Astrocyte of the cerebellum (primary cell): Measurements from ENCODE around the gene NTNG1.

Source experiments
- DNase-seq: peaks from one replicate; pipeline ENCODE4 v3.0.0-alpha.2; 2011; ENCODE audit warnings: low read depth
- H3K4me3 ChIP-seq: 2 replicates; pipeline ENCODE4 v1.5.1; 2011; ENCODE audit warnings: mild to moderate bottlenecking, low read depth, low read length, moderate library complexity
- in situ Hi-C: cut with HindIII; loops from 2 replicates; pipeline ENCODE4 v1.10.0; 2017; ENCODE audit warnings: low sequenced_read_pairs
- TF ChIP-seq, protein P1 (sequence below): IDR thresholded peaks from 2 replicates; pipeline ENCODE4 v1.5.1; 2012; ENCODE audit warnings: low read length, low read depth, moderate library complexity, mild to moderate bottlenecking; ENCODE audit errors: missing control alignments

Gene NTNG1

DNA sequence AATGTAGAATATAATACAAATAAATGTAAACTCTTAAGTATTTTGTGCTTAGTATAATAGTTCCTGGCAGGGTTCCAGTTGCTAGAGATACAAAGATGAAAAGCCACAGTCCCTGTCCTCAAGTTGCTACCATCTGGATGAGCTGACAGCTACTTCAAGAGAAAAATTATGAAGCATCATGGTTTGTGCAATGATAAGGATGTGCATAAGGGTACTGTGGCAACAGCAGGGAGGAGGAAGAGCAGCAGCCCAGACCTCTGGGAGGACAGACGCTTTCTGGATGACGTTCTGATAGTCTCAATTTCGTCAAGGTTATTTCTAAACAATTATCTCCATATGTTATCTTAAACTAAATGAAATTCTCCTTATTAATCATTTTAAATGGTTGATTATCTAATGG is 198.9 kb downstream of the NTNG1 start:
- no peak overlapping the region for H3K4me3 ChIP-seq
- no peak for DNase-seq
- TF ChIP-seq, protein P1, sequence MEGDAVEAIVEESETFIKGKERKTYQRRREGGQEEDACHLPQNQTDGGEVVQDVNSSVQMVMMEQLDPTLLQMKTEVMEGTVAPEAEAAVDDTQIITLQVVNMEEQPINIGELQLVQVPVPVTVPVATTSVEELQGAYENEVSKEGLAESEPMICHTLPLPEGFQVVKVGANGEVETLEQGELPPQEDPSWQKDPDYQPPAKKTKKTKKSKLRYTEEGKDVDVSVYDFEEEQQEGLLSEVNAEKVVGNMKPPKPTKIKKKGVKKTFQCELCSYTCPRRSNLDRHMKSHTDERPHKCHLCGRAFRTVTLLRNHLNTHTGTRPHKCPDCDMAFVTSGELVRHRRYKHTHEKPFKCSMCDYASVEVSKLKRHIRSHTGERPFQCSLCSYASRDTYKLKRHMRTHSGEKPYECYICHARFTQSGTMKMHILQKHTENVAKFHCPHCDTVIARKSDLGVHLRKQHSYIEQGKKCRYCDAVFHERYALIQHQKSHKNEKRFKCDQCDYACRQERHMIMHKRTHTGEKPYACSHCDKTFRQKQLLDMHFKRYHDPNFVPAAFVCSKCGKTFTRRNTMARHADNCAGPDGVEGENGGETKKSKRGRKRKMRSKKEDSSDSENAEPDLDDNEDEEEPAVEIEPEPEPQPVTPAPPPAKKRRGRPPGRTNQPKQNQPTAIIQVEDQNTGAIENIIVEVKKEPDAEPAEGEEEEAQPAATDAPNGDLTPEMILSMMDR: no peak
- in situ Hi-C loops: loop anchor here (25.0 kb wide), 1 partner anchor 398 kb away; no protein-coding TSS in a partner anchor

DNA sequence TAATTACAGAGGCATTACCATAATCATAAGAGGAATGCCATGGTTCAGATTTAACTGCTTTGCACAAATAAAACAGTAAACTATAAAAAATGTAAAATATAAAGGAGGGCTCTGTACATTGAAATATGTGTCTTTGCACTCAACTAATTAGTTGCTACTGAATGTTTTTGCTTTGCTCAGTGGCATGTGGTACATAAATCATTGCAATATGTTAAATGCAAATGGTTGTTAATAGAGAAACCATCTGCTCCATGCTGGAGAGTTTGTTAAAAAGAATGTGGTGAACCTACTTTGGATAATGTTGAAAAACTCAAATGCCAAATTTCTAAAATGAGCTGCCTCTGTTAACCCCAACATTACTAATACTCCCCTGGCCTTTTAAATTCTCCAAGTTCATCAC is 201.5 kb downstream of the NTNG1 start:
- no peak overlapping the region for H3K4me3 ChIP-seq
- DNase-seq: no peak
- TF ChIP-seq, protein P1: no peak
- in situ Hi-C loops: loop anchor here (25.0 kb wide), 1 partner anchor 395 kb away; no protein-coding TSS in a partner anchor

GRCh38 chr1:107342768-107343167 is 201.9 kb downstream of the NTNG1 start:
- no peak for DNase-seq
- no peak overlapping the region for H3K4me3 ChIP-seq
- TF ChIP-seq, protein P1: no peak
- in situ Hi-C loops: loop anchor here (25.0 kb wide), 1 partner anchor 395 kb away; no protein-coding TSS in a partner anchor

DNA sequence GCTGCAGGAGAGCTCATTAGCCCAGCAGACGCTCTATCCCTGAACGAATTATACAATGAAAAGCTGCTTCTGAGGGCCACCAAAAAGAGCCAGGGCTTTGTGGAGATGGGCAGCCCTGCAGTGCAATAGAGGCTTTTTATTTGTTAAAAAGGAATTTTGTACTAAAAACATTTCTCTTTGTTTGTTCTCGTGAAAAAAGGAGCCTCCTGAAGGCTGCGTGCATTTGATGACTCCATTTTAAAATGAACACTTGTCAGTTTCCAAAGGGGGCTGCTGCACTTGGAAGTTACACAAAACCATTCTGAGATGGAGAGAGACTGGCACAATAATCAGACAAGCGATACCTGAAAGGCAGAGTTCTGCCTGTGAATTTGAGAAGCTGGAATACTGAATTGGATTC is 202.8 kb downstream of the NTNG1 start:
- H3K4me3 ChIP-seq: no peak overlapping the region
- DNase-seq: no peak
- TF ChIP-seq, protein P1: no peak
- in situ Hi-C loops: loop anchor here (25.0 kb wide), 1 partner anchor 394 kb away; no protein-coding TSS in a partner anchor

DNA sequence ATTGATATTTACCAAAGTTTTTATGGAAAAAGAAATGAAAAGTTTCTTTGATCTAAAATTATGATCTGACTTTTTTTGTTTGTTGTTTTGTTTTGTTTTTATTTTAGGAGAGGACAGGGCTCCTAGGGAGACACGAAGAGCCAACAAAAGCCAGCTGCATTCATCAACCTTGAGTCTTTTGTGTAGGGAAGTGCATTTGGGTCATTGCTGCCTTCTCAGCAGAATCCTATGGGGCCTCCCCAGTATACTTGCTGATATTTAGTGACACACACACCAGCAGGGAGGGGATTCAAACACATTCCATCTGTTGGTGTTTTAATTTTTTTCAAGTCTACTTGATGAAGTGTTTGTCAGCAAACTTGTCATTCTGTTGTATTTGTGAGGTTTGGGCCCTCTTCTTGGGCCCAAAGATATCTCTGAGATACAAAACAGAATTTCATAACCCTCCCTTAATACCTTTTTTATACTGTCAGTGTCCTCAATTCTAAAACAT is 203.5 kb downstream of the NTNG1 start:
- DNase-seq: no peak
- no peak overlapping the region for H3K4me3 ChIP-seq
- TF ChIP-seq, protein P1: no peak
- in situ Hi-C loops: loop anchor here (25.0 kb wide), 1 partner anchor 393 kb away; no protein-coding TSS in a partner anchor

GRCh38 chr1:107344836-107345235 is 204.0 kb downstream of the NTNG1 start:
- in situ Hi-C loops: loop anchor here (25.0 kb wide), 1 partner anchor 392 kb away; no protein-coding TSS in a partner anchor
- DNase-seq: no peak
- TF ChIP-seq, protein P1: no peak
- H3K4me3 ChIP-seq: no peak overlapping the region
